SK-N-SH treated with all-trans-retinoic acid at 6 μM for 48 hours (cell line): ENCODE data around the gene S100P.

Experiments
- BACH2 ChIP-seq: fragments of 250-450 bp; sonication (Bioruptor Pico); IDR thresholded peaks from 2 replicates; pipeline ENCODE4 v1.9.0; 2021; ENCODE audit warnings: mild to moderate bottlenecking, borderline replicate concordance
- CREB5 ChIP-seq: fragments of 250-450 bp; sonication (Bioruptor Pico); IDR thresholded peaks from 2 replicates; pipeline ENCODE4 v1.5.1; 2020; ENCODE audit warnings: low read depth, mild to moderate bottlenecking, moderate library complexity
- CSRNP3 ChIP-seq: fragments of 250-450 bp; sonication (Bioruptor Pico); IDR thresholded peaks from 2 replicates; pipeline ENCODE4 v1.5.1; 2021; ENCODE audit warnings: mild to moderate bottlenecking, moderate library complexity
- ESRRG ChIP-seq: fragments of 250-450 bp; sonication (Bioruptor Pico); IDR thresholded peaks from 2 replicates; pipeline ENCODE4 v1.6.1; 2021; ENCODE audit warnings: mild to moderate bottlenecking
- PATZ1 ChIP-seq: fragments of 250-450 bp; sonication (Bioruptor Pico); IDR thresholded peaks from 2 replicates; pipeline ENCODE4 v1.8.0; 2020; ENCODE audit warnings: mild to moderate bottlenecking, moderate library complexity, borderline replicate concordance
- PPARA ChIP-seq: fragments of 250-450 bp; sonication (Bioruptor Pico); IDR thresholded peaks from 2 replicates; pipeline ENCODE4 v1.5.0; 2020; ENCODE audit warnings: mild to moderate bottlenecking, borderline replicate concordance
- RARB ChIP-seq: fragments of 250-450 bp; sonication (Bioruptor Pico); IDR thresholded peaks from 2 replicates; pipeline ENCODE4 v1.8.0; 2021; ENCODE audit warnings: mild to moderate bottlenecking, moderate library complexity
- TCF4 ChIP-seq: fragments of 250-450 bp; sonication (Bioruptor Pico); IDR thresholded peaks from 2 replicates; pipeline ENCODE4 v1.8.0; 2021; ENCODE audit warnings: mild to moderate bottlenecking, moderate library complexity, borderline replicate concordance

- TF ChIP-seq PATZ1: no peak
- no peak for TF ChIP-seq CREB5 (CRISPR knock-in tag)
- TF ChIP-seq CSRNP3 (CRISPR knock-in tag): no peak
- TF ChIP-seq PPARA (CRISPR knock-in tag): no peak
- TF ChIP-seq ESRRG (CRISPR knock-in tag): no peak
- TF ChIP-seq RARB (CRISPR knock-in tag): no peak
- no peak for TF ChIP-seq BACH2 (CRISPR knock-in tag)
- no peak for TF ChIP-seq TCF4 (CRISPR knock-in tag)
These were observed 30.9 kb downstream of the S100P start for GRCh38 chr4:6724421-6725111.
